K562 (cell line): ENCODE results near the gene DAB1. TPM values are rescaled to one million over a fixed set of nuclear protein-coding genes. Genes with fewer than 3 reads are reported as not detected.

ENCODE experiments used
- ATAC-seq: fragments of 200-7000 bp; cut with Tn5 transposase; 3 replicates; pipeline ENCODE4 v1.9.1; 2020; ENCODE audit warnings: moderate library complexity
- BruUV-seq: library from RNA; stranded (reverse); fragments of 400-500 nt; replicated peaks from 2 replicates; lab custom pipeline; 2021; lab: Mats Ljungman, UMichigan
- CTCF ChIA-PET: fragments of 300-600 bp; formaldehyde crosslinking; extraction: SDS; loops from one replicate; lab custom pipeline; 2021; ENCODE audit warnings: low intra/inter-chr PET ratio; lab: Yijun Ruan, JAX
- POLR2A ChIA-PET: fragments of 300-600, 350-650 bp; sonication (Branson Sonifier 250); formaldehyde crosslinking; extraction: SDS; loops from one replicate; lab custom pipeline; 2021; ENCODE audit warnings: antibody characterized with exemption, inconsistent platforms; lab: Yijun Ruan, JAX
- DNase-seq, 4 experiments: peaks; one replicate each; pipeline versions ENCODE4 v3.0.0 to v3.0.0-alpha.2; 2011 to 2018; ENCODE audit warnings: low spot score in 3 of 4, mixed read lengths in 3 of 4; ENCODE audit errors: extremely low read depth in 1 of 4
- FAIRE-seq: peaks from 2 replicates; lab custom pipeline; 2011; peaks lifted over from hg19 to GRCh38; lab: Jason Lieb, UNC
- H2AFZ ChIP-seq: 2 replicates; pipeline ENCODE4 v1.6.0; 2011; ENCODE audit warnings: low read depth, low read length, control low read depth, inconsistent platforms
- H3K27ac ChIP-seq: fragments of 200-600 bp; 3 replicates; pipeline ENCODE4 v1.8.0; 2011; ENCODE audit warnings: low read depth, mild to moderate bottlenecking, control low read depth, inconsistent platforms, low read length, moderate library complexity, mixed read lengths; ENCODE audit errors: extremely low read depth
- H3K27me3 ChIP-seq, 2 experiments: fragments of 300-600 bp in 1 of 2; 2 replicates in 1 of 2; 3 replicates in 1 of 2; pipeline versions ENCODE4 v1.6.0 to v1.8.0; 2011; ENCODE audit warnings: inconsistent platforms in 2 of 2, low read length in 2 of 2, mild to moderate bottlenecking in 1 of 2, mixed read lengths in 1 of 2, moderate library complexity in 1 of 2; ENCODE audit not compliant: control insufficient read depth in 2 of 2, insufficient read depth in 2 of 2
- H3K36me3 ChIP-seq: fragments of 300-600 bp; 3 replicates; pipeline ENCODE4 v1.8.0; 2011; ENCODE audit warnings: mild to moderate bottlenecking, low read length, inconsistent platforms; ENCODE audit not compliant: control insufficient read depth, insufficient read depth
- H3K4me1 ChIP-seq, 2 experiments: fragments of 200-600 bp in 1 of 2; replicated peaks in 1 of 2; 2 replicates in 1 of 2; 3 replicates in 1 of 2; pipeline versions ENCODE4 v1.5.1 to v1.8.0; 2011; ENCODE audit warnings: inconsistent platforms in 2 of 2, low read length in 2 of 2, mild to moderate bottlenecking in 1 of 2, mixed read lengths in 1 of 2, moderate library complexity in 1 of 2; ENCODE audit not compliant: control insufficient read depth in 2 of 2, insufficient read depth in 2 of 2
- H3K4me2 ChIP-seq: 2 replicates; pipeline ENCODE4 v1.6.1; 2011; ENCODE audit warnings: low read length, control low read depth, inconsistent platforms, mixed read lengths; ENCODE audit not compliant: insufficient read depth
- H3K4me3 ChIP-seq: fragments of 200-600 bp; sonication (generic), shearing (Covaris generic); 2 replicates; pipeline ENCODE4 v1.5.1; 2016; ENCODE audit warnings: control low read depth, inconsistent platforms
- H3K79me2 ChIP-seq: fragments of 200-600 bp; 3 replicates; pipeline ENCODE4 v1.8.0; 2011; ENCODE audit warnings: low read length, inconsistent platforms; ENCODE audit not compliant: control insufficient read depth, insufficient read depth
- H3K9ac ChIP-seq, 2 experiments: 2 replicates each; pipeline versions ENCODE4 v1.6.0 to v1.6.1; 2011; ENCODE audit warnings: low read depth in 2 of 2, low read length in 2 of 2, control low read depth in 1 of 2, inconsistent platforms in 1 of 2, mild to moderate bottlenecking in 1 of 2, mixed read lengths in 1 of 2; ENCODE audit not compliant: insufficient read depth in 1 of 2
- H3K9me1 ChIP-seq: one replicate; pipeline ENCODE4 v1.6.0; 2011; ENCODE audit warnings: inconsistent platforms, mild to moderate bottlenecking, low read length, moderate library complexity; ENCODE audit not compliant: control insufficient read depth, insufficient read depth
- H3K9me3 ChIP-seq: replicated peaks from 2 replicates; pipeline ENCODE4 v1.5.1; 2011; ENCODE audit warnings: low read depth, low read length, inconsistent platforms; ENCODE audit not compliant: control insufficient read depth, insufficient read depth
- H4K20me1 ChIP-seq: replicated peaks from 2 replicates; pipeline ENCODE4 v1.6.1; 2011; ENCODE audit warnings: low read length, inconsistent platforms, mixed read lengths; ENCODE audit not compliant: control insufficient read depth, insufficient read depth
- CEBPB ChIP-seq: fragments of 450-650 bp; IDR thresholded peaks from 2 replicates; pipeline ENCODE4 v1.6.1; 2016; ENCODE audit warnings: missing genetic modification characterization, missing compliant biosample characterization
- CEBPG ChIP-seq, 3 experiments: fragments of 200-800 bp in 1 of 3; sonication (Bioruptor generic) in 1 of 3; sonication (generic) in 1 of 3; formaldehyde crosslinking in 1 of 3; IDR thresholded peaks in 2 of 3; conservative IDR thresholded peaks in 1 of 3; 2 replicates each; pipeline versions ENCODE4 v1.6.1 to v1.8.0; 2016 to 2022; ENCODE audit warnings: missing compliant biosample characterization in 2 of 3, missing genetic modification characterization in 2 of 3, mild to moderate bottlenecking in 1 of 3, missing genetic modification reagents in 1 of 3
- E2F3 ChIP-seq: fragments of 250-450 bp; sonication (Bioruptor Pico); IDR thresholded peaks from 2 replicates; pipeline ENCODE4 v1.4.0; 2020; ENCODE audit warnings: mild to moderate bottlenecking
- FOXA3 ChIP-seq, 2 experiments: fragments of 450-650 bp in 1 of 2; sonication (generic) in 1 of 2; formaldehyde crosslinking; IDR thresholded peaks in 1 of 2; conservative IDR thresholded peaks in 1 of 2; 2 replicates each; pipeline versions ENCODE4 v1.4.0 to v1.8.0; 2020 to 2022; ENCODE audit warnings: mild to moderate bottlenecking in 2 of 2, missing genetic modification reagents in 1 of 2
- NUFIP1 ChIP-seq: fragments of 450-650 bp; IDR thresholded peaks from 2 replicates; pipeline ENCODE4 v1.6.1; 2018; ENCODE audit not compliant: partially characterized antibody
- RFX1 ChIP-seq: fragments of 450-650 bp; IDR thresholded peaks from 2 replicates; pipeline ENCODE4 v1.6.1; 2016; ENCODE audit warnings: mild to moderate bottlenecking, moderate library complexity
- TBL1XR1 ChIP-seq, 2 experiments: IDR thresholded peaks; 2 replicates each; pipeline ENCODE4 v1.6.1; 2012; ENCODE audit warnings: improper control_type of control experiment in 2 of 2, low read length in 2 of 2, mild to moderate bottlenecking in 1 of 2
- YBX1 ChIP-seq: fragments of 450-650 bp; IDR thresholded peaks from 2 replicates; pipeline ENCODE4 v1.7.1; 2016; ENCODE audit warnings: mild to moderate bottlenecking
- ZFX ChIP-seq: sonication (generic); formaldehyde crosslinking; IDR thresholded peaks from 2 replicates; pipeline ENCODE4 v1.8.0; 2022; ENCODE audit warnings: mild to moderate bottlenecking, missing genetic modification reagents, moderate library complexity
- ZNF253 ChIP-seq: fragments of 250-450 bp; sonication (Bioruptor Pico); conservative IDR thresholded peaks from 2 replicates; pipeline ENCODE4 v1.6.1; 2021; ENCODE audit warnings: mild to moderate bottlenecking
- WGBS: fragments of 100-300 bp; shearing (Covaris generic); methylation state at CpG from one replicate; pipeline ENCODE4 v1.1.6; 2016; ENCODE audit warnings: low coverage, mixed read lengths; ENCODE audit not compliant: insufficient coverage; ENCODE audit errors: missing lambda C conversion rate; 5-methylcytosine and 5-hydroxymethylcytosine counted together
- in situ Hi-C: fragments of 300-500 bp; cut with MboI; formaldehyde crosslinking; loops from 4 replicates; pipeline ENCODE4 v1.15.0; 2018; ENCODE audit warnings: inconsistent platforms, mixed read lengths
- intact Hi-C: fragments of 100-400 bp; cut with micrococcal nuclease; formaldehyde crosslinking; loops from 2 replicates; pipeline ENCODE4 v1.14.2; 2022
- polyA plus RNA-seq, 8 experiments: library from polyadenylated mRNA; depleted of rRNA in 4 of 8; stranded (reverse) in 5 of 8; unstranded in 3 of 8; fragments of >200 nt; fragmentation: Nextera tagmentation in 2 of 8; fragmentation: Illumina TruSeq in 1 of 8; extraction: Ambion mirVana in 2 of 8; extraction: Trizol in 1 of 8; gene quantifications; 2 replicates each; pipeline versions ENCODE4 v1.2.1 to v1.2.3, GENCODE V29; 2011 to 2014; ENCODE audit warnings: inconsistent platforms in 1 of 8, missing spikeins in 1 of 8
- total RNA-seq, 7 experiments: library from RNA; depleted of rRNA in 6 of 7; stranded (reverse); fragments of >200 nt in 6 of 7; fragmentation: Illumina TruSeq in 2 of 7; extraction: Trizol in 2 of 7; gene quantifications; 2 replicates each; pipeline versions ENCODE4 v1.2.1 to v1.2.3, GENCODE V29; 2011 to 2021; ENCODE audit warnings: low replicate concordance in 1 of 7
- TF ChIP-seq, protein P1 (sequence below): fragments of 450-650 bp; formaldehyde crosslinking; conservative IDR thresholded peaks from 2 replicates; pipeline ENCODE4 v1.4.0; 2022; ENCODE audit warnings: mild to moderate bottlenecking, missing genetic modification characterization

DAB1 gene
- total and polyA plus RNA-seq, 9 of the 15 experiments (the other 6 are each of a cell fraction or from before 2014, with no cell fraction given) = not detected

DNA sequence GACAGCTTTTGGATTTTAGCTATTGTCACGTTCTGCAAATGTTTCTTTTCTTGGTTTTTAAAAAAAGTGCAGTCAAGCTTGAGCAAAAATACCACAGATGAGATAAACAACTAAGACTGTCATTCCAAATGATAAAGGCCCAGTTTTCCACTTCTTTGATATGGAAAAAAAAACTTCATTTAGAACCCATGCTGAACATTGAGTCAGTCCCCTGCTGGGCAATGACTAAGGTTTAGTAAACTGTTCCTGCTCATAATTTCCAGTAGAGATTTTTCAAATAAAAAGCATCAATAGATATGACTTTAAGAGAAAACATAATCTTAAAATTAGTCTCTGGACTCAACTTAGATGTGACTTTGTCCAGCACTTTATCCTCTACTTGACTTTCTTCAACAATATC is 290.2 kb downstream of the DAB1 start (continued):
- TF ChIP-seq, protein P1, sequence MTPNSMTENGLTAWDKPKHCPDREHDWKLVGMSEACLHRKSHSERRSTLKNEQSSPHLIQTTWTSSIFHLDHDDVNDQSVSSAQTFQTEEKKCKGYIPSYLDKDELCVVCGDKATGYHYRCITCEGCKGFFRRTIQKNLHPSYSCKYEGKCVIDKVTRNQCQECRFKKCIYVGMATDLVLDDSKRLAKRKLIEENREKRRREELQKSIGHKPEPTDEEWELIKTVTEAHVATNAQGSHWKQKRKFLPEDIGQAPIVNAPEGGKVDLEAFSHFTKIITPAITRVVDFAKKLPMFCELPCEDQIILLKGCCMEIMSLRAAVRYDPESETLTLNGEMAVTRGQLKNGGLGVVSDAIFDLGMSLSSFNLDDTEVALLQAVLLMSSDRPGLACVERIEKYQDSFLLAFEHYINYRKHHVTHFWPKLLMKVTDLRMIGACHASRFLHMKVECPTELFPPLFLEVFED = no peak
- TF ChIP-seq ZFX (no peak), E2F3 (CRISPR knock-in tag) (no peak), FOXA3 (CRISPR knock-in tag; conservative IDR thresholded peaks at IDR 0.05 in 1 of 2, IDR thresholded peaks at IDR 0.05 in 1 of 2) (no peak), ZNF253 (CRISPR knock-in tag) (no peak), TBL1XR1 (IDR thresholded peaks at IDR 0.05; ENCODE audit: low read length in 2 of 2) (no peak), YBX1 (no peak)

DNA sequence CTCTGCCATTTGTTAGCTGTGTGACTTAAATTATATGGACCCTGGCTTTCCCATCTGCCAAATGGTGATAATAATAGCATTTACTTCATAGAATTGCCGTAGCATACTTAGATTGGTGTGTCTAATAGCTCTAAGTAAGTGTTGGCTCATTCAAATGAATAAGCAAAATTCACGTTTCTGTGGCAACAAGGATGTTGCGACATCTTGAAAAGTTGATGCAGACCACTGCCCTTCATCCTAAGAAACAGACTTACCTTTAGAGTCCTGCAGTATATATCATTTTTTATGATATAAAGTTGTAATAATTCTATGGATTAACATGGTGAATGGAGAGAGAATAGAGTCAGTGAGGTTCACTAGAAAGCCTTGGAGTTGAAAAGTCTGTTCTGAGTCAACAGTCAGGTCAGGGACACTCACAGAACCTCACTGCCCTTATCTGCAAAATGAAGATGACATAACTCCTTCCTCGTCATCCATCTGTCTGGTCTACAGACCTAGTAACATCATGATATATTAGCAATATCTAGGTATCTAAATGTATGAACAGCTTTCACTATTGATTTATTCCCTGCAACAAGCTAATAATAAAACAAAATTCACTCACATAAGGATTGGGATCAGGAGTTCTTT is 290.8 kb downstream of the DAB1 start:
- WGBS = 2% methylated on average over 4 of the region's 4 CpGs
- in situ Hi-C loops (no loop called here), intact Hi-C loops (no loop called here)
- no peaks in the 10 kb centered on the region for H3K36me3 ChIP-seq
- H3K9me3 ChIP-seq = no peaks in the 10 kb centered on the region
- H3K9me1 ChIP-seq = no peaks in the 10 kb centered on the region
- H4K20me1 ChIP-seq = no peaks in the 10 kb centered on the region
- H3K4me3 ChIP-seq = no peak overlapping the region
- TF ChIP-seq RFX1 (peak; percentile 33; the same call in 1 of the 2 replicates), CEBPB (peak; percentile 75), CEBPG (CRISPR knock-in tag; IDR thresholded peaks at IDR 0.05) (no peak), CEBPG (tag; conservative IDR thresholded peaks at IDR 0.05 in 1 of 2, IDR thresholded peaks at IDR 0.05 in 1 of 2) (peak; percentile 30 to 37; a peak in 1 of 4 replicates), NUFIP1 (no peak)
- FAIRE-seq (no peak), DNase-seq (no peak), ATAC-seq (no peak)
- H2AFZ ChIP-seq = no peak overlapping the region
- no peak overlapping the region for H3K4me2 ChIP-seq
- no peaks in the 10 kb centered on the region; a peak in 2 of 5 replicates for H3K27me3 ChIP-seq
- POLR2A ChIA-PET = no interaction called here
- no peaks in the 10 kb centered on the region for H3K79me2 ChIP-seq
- CTCF ChIA-PET = no interaction called here
- no TSS peak for BruUV-seq
- H3K9ac ChIP-seq = no peak overlapping the region
- no peaks in the 10 kb centered on the region for H3K4me1 ChIP-seq
- H3K27ac ChIP-seq = no peak overlapping the region
